ENCODE measurements around the gene ATP10D.
"Not testable (repeated sequence)": the region's sequence is repeated elsewhere in the genome, so short reads cannot be mapped to it uniquely, and the experiment has no call there.

Gene ATP10D

GRCh38 chr4:47538111-47538824, 53.2 kb downstream of the ATP10D start:
- no peak for DNase-seq (ENCODE audit: low read depth)
- no peak overlapping the region for H3K4me3 ChIP-seq (ENCODE audit: control insufficient read depth, low read depth, low read length)
- TF ChIP-seq CTCF (IDR thresholded peaks at IDR 0.05; ENCODE audit: control insufficient read depth, insufficient read depth, low read depth, low read length, missing control alignments) = no peak

DNA sequence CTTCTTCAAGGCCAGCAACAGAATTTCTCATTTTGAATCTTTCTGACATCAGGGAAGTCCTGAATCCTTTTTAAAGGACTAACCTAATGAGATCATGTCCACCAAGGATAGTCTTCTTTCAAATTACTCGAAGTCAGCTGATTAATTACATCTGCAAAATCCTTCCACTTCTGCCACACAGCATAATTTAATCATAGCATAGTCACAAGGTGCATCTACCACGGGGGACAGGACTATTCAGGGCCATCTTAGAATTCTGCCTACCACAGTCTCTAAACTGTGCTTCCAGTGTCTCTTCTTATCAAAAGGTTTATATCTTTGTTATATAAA, 53.7 kb downstream of the ATP10D start:
- no peak for TF ChIP-seq CTCF (IDR thresholded peaks at IDR 0.05; ENCODE audit: control insufficient read depth, insufficient read depth, low read depth, low read length, missing control alignments)
- no peak overlapping the region for H3K4me3 ChIP-seq (ENCODE audit: control insufficient read depth, low read depth, low read length)
- DNase-seq (ENCODE audit: low read depth) = no peak

DNA sequence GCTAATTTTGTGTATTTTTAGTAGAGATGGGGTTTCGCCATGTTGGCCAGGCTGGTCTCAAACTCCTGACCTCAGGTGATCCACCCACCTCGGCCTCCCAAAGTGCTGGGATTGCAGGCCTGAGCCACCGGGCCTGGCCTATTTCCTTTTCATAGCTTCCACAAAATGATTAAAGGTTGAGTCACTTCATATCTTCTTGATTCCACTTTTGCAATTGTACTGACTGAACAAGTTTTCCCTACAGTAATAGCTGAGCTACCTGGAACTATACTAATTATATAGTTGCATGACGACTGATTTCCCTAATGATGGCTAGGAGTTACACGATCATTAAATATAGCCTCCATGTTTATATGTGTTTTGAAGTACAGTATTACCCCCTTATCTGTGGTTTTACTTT, 57.6 kb downstream of the ATP10D start:
- not testable (repeated sequence) for DNase-seq (ENCODE audit: low read depth); H3K4me3 ChIP-seq (ENCODE audit: control insufficient read depth, low read depth, low read length)

GRCh38 chr4:47543331-47543730, 58.3 kb downstream of the ATP10D start:
- TF ChIP-seq CTCF (IDR thresholded peaks at IDR 0.05; ENCODE audit: control insufficient read depth, insufficient read depth, low read depth, low read length, missing control alignments) = no peak
- H3K4me3 ChIP-seq (ENCODE audit: control insufficient read depth, low read depth, low read length) = no peak overlapping the region
- no peak for DNase-seq (ENCODE audit: low read depth)

GRCh38 chr4:47550357-47550756, 65.3 kb downstream of the ATP10D start:
- not testable (repeated sequence) for DNase-seq (ENCODE audit: low read depth); H3K4me3 ChIP-seq (ENCODE audit: control insufficient read depth, low read depth, low read length)

DNA sequence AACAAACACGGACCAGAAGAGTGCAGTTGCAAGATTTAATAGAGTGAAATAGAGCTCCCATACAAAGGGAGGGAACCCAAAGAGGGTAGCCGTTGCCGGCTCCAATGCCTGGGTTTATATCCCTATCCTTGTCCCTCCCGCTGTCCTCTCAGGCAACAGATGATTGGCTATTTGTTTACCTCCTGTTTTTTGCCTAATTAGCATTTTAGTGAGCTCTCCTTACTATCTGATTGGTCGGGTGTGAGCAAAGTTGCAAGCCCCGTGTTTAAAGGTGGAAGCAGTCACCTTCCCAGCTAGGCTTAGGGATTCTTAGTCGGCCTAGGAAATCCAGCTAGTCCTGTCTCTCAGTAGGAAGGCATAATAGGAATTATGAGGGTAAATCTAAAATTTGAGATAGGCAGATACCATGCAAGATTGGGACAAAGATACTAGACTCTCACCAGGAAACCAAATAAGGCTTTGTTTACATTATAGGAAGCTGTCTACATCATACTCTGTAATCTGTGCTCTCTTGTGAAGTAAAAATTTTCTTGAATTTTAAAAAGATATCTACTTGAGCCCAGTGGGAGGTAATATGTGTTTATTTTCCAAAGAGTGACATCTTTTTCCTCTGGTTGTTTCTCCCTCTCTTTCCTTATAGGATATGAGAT, 65.9 kb downstream of the ATP10D start:
- no peak for DNase-seq (ENCODE audit: low read depth)
- TF ChIP-seq CTCF (IDR thresholded peaks at IDR 0.05; ENCODE audit: control insufficient read depth, insufficient read depth, low read depth, low read length, missing control alignments) = no peak
- H3K4me3 ChIP-seq (ENCODE audit: control insufficient read depth, low read depth, low read length) = no peak overlapping the region

- TF ChIP-seq CTCF (IDR thresholded peaks at IDR 0.05; ENCODE audit: control insufficient read depth, insufficient read depth, low read depth, low read length, missing control alignments) = no peak
Measured at GRCh38 chr4:47551682-47552081, 66.6 kb downstream of the ATP10D start.

More at GRCh38 chr4:47551682-47552081, 66.6 kb downstream of the ATP10D start:
- no peak for DNase-seq (ENCODE audit: low read depth)
- H3K4me3 ChIP-seq (ENCODE audit: control insufficient read depth, low read depth, low read length) = no peak overlapping the region
